ENCODE data around the gene FGR.
"Not testable (repeated sequence)": the region's sequence is repeated elsewhere in the genome, so short reads cannot be mapped to it uniquely, and the experiment has no call there.

Gene FGR

GRCh38 chr1:27645071-27645415, 10.1 kb upstream of the FGR start:
- DNase-seq (ENCODE audit: low read depth, low spot score) = no peak
- no peak overlapping the region for H3K4me3 ChIP-seq
- H3K9ac ChIP-seq (ENCODE audit: insufficient read length) = no peak overlapping the region
- no peak overlapping the region for H3K27ac ChIP-seq
- no peaks in the 10 kb centered on the region for H3K9me3 ChIP-seq (ENCODE audit: low read depth, low read length)
- H3K36me3 ChIP-seq (ENCODE audit: insufficient read depth, low read length) = no peaks in the 10 kb centered on the region
- TF ChIP-seq FOXP2 (optimal IDR thresholded peaks at IDR 0.05; ENCODE audit: control extremely low read depth, extremely low read length, insufficient read depth) (no peak), POLR2AphosphoS5 (IDR thresholded peaks at IDR 0.05; ENCODE audit: borderline replicate concordance, low read depth, low read length) (no peak), EZH2 (IDR thresholded peaks at IDR 0.05) (no peak)

DNA sequence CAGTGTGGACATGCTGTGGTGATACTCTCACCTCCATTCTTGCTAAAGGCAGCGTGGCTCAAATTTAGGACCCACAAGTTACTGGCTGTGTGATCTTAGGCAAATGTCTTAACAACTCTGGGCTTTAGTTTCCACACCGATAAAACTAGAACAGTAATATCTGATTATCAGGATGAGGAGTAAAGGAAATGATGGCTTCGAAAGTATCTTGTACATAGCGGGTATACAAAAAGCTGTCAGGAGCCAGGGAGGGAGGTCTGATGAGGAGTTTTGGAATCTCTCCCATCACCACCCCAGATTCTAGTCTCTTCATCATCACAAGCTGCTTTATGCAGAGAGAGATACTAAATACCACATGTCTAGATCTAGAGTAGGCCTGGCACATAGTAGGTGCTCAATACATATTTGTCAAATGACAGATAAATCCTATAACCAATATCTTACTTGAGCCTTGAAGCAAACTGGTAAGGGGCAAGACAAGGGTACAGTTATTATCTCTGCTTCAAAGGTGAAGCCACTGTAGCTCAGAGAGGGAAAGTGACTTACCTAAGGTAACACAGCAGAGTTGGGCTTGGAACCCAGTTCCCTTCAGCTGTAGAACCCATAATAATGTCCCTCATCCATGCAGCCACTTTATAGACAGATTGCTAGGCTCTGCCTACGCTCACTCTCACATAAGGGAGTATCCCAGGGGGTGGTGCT, 9.5 kb upstream of the FGR start:
- no peak overlapping the region for H3K27ac ChIP-seq
- TF ChIP-seq EZH2 (IDR thresholded peaks at IDR 0.05) (no peak), POLR2AphosphoS5 (IDR thresholded peaks at IDR 0.05; ENCODE audit: borderline replicate concordance, low read depth, low read length) (no peak), FOXP2 (optimal IDR thresholded peaks at IDR 0.05; ENCODE audit: control extremely low read depth, extremely low read length, insufficient read depth) (no peak)

GRCh38 chr1:27643600-27644368, 8.8 kb upstream of the FGR start:
- H3K9me3 ChIP-seq (ENCODE audit: low read depth, low read length) = no peaks in the 10 kb centered on the region
- TF ChIP-seq EZH2 (IDR thresholded peaks at IDR 0.05) (no peak), FOXP2 (optimal IDR thresholded peaks at IDR 0.05; ENCODE audit: control extremely low read depth, extremely low read length, insufficient read depth) (no peak), POLR2AphosphoS5 (IDR thresholded peaks at IDR 0.05; ENCODE audit: borderline replicate concordance, low read depth, low read length) (no peak)
- H3K4me3 ChIP-seq = no peak overlapping the region
- no peak overlapping the region for H3K9ac ChIP-seq (ENCODE audit: insufficient read length)
- H3K27ac ChIP-seq = no peak overlapping the region
- no peaks in the 10 kb centered on the region for H3K36me3 ChIP-seq (ENCODE audit: insufficient read depth, low read length)
- no peak for DNase-seq (ENCODE audit: low read depth, low spot score)

More for the DNA sequence above, 9.5 kb upstream of the FGR start:
- DNase-seq (ENCODE audit: low read depth, low spot score) = no peak
- no peak overlapping the region for H3K4me3 ChIP-seq
- no peaks in the 10 kb centered on the region for H3K36me3 ChIP-seq (ENCODE audit: insufficient read depth, low read length)
- H3K9me3 ChIP-seq (ENCODE audit: low read depth, low read length) = no peaks in the 10 kb centered on the region
- H3K9ac ChIP-seq (ENCODE audit: insufficient read length) = no peak overlapping the region

DNA sequence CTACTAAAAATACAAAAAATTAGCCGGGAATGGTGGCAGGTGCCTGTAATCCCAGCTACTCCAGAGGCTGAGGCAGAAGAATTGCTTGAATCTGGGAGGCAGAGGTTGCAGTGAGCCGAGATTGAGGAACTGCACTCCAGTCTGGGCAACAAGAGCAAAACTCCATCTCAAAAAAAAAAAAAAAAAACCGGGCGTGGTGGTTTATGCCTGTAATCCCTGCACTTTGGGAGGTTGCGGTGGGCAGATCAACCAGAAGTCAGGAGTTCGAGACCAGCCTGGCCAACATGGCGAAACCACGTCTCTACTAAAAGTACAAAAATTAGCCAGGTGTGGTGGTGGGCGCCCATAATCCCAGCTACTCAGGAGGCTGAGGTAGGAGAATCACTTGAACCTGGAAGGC, 5.5 kb upstream of the FGR start:
- DNase-seq (ENCODE audit: low read depth, low spot score); H3K36me3 ChIP-seq (ENCODE audit: insufficient read depth, low read length); H3K9me3 ChIP-seq (ENCODE audit: low read depth, low read length); H3K9ac ChIP-seq (ENCODE audit: insufficient read length); H3K27ac ChIP-seq; H3K4me3 ChIP-seq: not testable (repeated sequence)

DNA sequence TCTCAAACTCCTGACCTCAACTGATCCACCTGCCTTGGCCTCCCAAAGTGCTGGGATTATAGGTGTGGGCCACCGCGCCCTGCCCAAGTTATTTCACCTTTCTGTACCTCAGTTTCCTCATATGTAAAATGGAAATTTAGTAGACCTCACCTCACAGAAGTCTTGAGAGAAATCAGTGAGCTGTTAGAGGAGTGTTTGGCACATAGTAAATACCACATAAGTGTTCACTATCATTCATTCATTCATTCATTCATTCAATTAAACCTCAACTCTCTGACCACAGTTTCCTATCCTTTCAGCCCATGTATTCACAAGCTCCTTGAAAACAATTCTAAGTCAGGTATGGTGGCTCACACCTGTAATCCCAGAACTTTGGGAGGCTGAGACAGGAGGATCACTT, 3.8 kb upstream of the FGR start:
- TF ChIP-seq POLR2AphosphoS5 (IDR thresholded peaks at IDR 0.05; ENCODE audit: borderline replicate concordance, low read depth, low read length) (no peak), FOXP2 (optimal IDR thresholded peaks at IDR 0.05; ENCODE audit: control extremely low read depth, extremely low read length, insufficient read depth) (no peak), EZH2 (IDR thresholded peaks at IDR 0.05) (no peak)
- Histone ChIP-seq H3K27ac (no peak overlapping the region), H3K4me3 (no peak overlapping the region), H3K36me3 (ENCODE audit: insufficient read depth, low read length) (no peaks in the 10 kb centered on the region), H3K9me3 (ENCODE audit: low read depth, low read length) (no peaks in the 10 kb centered on the region), H3K9ac (ENCODE audit: insufficient read length) (no peak overlapping the region)
- no peak for DNase-seq (ENCODE audit: low read depth, low spot score)

DNA sequence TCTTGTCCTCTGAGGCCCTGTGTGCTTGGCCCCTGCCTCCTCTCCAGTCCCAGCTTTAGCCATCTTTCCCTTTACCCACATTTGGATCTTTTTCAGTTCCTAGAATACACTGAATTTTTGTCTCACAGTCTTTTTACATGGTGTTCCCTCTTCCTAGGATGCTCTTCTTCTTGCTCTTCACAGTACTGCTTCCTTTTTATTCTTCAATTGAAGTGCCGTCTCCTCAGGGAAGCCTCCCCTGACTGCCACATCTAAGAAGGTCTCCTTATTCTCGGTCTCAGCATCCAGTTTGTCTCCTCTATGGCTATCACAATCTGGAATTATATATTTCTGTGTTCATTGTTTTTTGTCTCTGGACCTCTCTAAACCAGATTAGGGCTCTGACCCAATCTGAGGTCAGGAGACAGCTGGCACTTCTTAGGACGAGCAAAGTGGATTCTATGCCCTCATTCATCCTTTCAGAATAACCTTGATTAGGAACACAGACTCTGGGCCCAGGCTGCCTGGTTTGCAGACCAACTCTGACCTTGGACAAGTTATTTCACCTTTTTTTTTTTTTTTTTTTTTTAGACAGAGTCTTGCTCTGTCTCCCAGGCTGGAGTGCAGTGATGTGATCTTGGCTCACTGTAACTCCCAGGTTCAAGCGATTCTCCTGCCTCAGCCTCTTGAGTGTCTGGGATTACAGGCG, 3.2 kb upstream of the FGR start:
- H3K4me3 ChIP-seq = no peak overlapping the region
- no peak overlapping the region for H3K27ac ChIP-seq
- no peaks in the 10 kb centered on the region for H3K36me3 ChIP-seq (ENCODE audit: insufficient read depth, low read length)
- DNase-seq (ENCODE audit: low read depth, low spot score) = no peak
- H3K9ac ChIP-seq (ENCODE audit: insufficient read length) = no peak overlapping the region
- no peaks in the 10 kb centered on the region for H3K9me3 ChIP-seq (ENCODE audit: low read depth, low read length)
- TF ChIP-seq POLR2AphosphoS5 (IDR thresholded peaks at IDR 0.05; ENCODE audit: borderline replicate concordance, low read depth, low read length) (no peak), FOXP2 (optimal IDR thresholded peaks at IDR 0.05; ENCODE audit: control extremely low read depth, extremely low read length, insufficient read depth) (no peak), EZH2 (IDR thresholded peaks at IDR 0.05) (no peak)

DNA sequence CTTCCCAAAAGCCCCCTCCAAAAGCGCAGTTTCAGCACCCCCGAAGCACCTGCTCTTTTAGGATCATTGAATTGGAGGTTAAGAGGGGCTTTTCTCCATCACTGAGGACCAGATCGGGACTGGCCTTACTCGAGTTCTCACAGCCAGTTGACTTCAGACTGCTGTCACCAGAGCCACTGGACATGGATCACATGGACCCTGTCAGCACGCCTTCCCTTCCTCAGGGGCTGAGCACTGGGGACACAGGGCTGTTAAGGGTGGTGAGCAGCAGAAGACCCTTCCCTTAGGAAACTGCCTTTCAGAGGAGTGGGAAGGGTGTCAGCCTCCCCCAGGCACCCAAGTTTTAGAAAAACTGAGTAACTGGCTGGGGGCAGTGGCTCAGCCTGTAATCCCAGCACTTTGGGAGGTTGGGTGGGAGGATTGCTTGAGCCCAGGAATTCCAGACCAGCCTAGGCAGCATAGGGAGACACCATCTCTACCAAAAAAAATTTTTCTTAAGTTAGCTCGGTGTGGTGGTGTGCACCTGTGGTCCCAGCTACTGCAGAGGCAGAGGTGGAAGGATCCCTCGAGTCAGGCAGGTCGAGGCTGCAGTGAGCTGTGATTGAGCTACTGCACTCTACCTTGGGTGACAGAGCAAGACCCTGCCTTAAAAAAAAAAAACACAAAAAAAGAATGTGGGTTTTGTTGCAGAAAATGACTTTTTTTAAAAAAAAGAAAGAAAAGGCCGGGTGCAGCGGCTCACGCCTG, 584 bp upstream of the FGR start:
- H3K9me3 ChIP-seq (ENCODE audit: low read depth, low read length) = no peaks in the 10 kb centered on the region
- H3K4me3 ChIP-seq = no peak overlapping the region
- H3K27ac ChIP-seq = no peak overlapping the region
- DNase-seq (ENCODE audit: low read depth, low spot score) = no peak
- no peak overlapping the region for H3K9ac ChIP-seq (ENCODE audit: insufficient read length)
- no peak for TF ChIP-seq POLR2AphosphoS5 (IDR thresholded peaks at IDR 0.05; ENCODE audit: borderline replicate concordance, low read depth, low read length)
- no peaks in the 10 kb centered on the region for H3K36me3 ChIP-seq (ENCODE audit: insufficient read depth, low read length)
